Stimulated activated CD8-positive, alpha-beta memory T cell treated with anti-CD3 and anti-CD28 coated beads, Interleukin-4, amount 100 ng/mL, for 4 hours (primary cell): ENCODE measurements around the gene TCF19.

ENCODE experiments used
- DNase-seq, 2 donors: peaks; one replicate each; pipeline ENCODE4 v3.0.0-alpha.2; 2020; ENCODE audit warnings: low read depth in 2 of 2, low spot score in 1 of 2

Gene TCF19

DNA sequence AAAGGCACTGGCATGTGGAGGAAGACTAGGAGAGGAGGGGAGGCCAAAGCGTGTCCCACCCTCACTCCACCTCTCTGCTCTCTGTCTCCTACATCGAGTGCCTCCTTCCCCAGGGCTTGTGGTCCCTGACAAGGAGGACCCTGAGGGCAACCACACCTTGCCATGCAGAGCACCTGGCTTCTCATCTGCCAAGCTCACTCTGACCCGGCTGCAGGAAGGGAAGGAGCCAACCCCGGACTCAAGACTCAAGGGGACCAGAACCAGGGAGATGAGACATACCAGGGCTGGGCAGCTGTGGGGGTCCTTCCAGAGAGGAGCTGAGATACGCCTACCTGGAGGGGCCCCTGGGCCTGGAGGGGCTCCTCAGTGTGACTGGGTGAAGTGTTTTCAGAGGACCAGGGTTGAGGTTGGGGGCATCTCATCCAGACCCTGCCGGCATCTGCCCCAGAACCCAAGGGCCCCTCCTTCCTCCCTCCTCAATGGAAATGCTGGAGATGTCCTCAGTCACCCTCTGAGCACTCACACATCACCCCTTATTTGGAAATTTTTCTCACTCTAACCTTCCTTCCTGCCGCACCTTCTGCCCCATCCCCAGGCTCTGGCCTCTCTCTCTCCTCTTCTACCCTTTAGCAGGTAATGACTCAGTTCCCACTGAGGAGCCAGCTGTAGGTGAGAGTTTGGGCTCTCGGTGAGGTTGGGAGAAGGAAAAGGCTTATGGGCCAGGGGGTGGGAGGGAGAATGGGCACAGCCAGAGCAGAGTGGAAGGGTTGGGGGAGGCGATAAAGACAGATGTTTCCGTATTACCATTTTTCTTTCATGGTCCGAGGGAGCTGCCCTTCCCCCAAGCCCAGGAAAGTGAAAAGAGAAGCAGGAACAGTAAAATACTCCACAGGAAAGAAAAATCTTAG is 44.1 kb downstream of the TCF19 start:
- no peak for DNase-seq

DNA sequence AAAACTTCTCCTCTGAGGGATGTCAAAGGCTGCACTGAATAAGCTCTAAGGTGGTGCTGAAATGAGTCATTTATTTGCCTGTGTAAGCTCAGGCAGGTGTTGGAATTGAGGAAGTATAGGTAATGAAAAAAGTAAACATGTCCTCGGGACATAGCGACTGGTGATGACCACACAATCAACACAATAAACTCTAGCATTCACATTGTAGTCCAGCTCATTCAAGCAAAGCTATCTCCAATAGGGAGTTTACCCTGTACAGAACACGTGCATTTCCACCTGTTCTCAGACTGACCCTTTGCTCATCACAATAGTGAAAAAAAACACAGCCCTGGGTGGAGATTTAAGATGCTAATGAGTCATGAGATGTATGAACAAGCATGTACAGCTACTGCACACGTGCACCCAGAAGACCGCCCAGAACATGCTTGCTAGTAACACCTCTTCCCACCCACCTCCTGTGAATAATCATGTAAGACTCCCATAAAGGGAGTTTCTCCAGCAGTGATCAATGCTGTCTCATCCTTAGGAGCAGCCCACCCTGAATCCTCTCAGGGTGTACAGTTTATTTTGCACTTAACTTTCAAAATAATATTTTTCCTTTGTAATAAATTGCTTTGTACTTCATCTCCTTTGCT is 45.1 kb downstream of the TCF19 start:
- peak in 1 of 2 donors; percentile 25 for DNase-seq

DNA sequence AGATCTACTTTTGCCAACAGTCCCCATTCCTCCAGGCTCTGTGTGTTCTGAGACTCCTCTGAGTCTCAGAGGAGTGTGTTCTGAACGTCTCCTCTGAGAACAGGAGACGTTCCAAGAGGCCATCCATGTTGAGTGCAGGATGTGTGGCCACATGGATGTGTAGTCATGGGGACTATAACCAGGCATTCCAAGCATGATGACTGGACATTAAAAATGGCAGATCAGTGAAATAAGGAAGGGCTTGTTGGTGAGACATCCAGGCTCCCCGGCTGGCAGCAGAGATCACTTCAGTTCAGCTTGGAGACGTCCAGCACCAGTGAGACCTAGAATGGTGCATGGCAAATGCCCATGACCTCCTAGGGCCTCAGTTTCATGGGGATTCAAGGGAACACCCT is 46.4 kb downstream of the TCF19 start:
- no peak for DNase-seq

DNA sequence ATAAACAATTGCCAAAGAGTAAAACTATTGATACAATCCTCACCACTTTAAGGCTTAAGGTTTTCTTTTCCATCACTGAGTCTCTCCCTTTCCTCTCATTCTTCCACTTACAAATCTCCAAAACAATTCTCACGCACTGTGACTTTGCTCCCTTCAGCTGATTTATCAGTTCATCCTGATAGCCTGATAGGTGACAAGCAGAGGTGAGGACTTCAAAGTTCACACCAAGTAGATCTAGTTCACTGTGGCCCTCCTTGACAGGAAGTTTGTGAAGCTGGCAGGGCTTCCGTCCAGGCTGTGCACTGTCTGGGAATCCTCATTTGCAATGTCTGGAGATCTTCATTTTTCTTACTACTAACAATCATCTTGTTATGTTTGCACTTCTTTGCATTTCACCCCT is 47.2 kb downstream of the TCF19 start:
- DNase-seq = no peak

DNA sequence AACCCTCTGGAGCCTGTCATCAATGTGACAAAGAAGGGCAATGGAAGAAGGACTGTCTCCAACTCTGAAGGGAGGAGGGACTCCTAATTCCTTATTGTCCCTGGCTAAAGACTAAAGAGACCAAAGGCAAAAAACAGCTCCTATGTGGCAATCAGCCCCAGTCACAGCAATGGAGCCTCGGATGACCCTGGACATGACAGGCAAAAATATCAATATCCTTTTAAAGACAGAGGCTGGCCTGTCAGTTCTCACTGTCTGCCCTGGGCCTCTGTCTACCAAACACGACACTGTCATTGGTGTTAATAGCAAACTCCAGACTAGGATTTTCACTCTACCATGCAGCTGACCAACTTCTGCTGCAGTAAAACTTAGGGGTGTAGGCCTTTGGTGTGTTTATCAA is 50.1 kb downstream of the TCF19 start:
- DNase-seq = no peak

DNA sequence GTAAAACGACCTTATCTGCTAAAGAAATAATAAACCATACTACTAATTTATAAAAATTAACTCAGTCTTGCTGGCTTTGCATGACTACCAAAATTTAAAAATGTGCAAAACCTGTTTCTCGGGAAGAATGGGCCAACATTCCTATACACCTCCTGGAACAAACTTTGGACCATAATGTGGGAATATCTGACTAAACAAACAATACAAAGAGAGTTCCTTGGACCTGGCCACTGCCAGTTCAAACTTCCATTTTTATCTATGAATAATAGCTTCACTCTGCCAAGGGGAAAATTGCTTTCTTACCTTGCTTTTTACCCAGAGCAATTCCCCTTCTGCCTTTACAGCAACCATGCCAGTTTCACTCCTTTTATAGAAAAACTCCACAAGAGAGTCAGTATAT is 50.7 kb downstream of the TCF19 start:
- DNase-seq = no peak

DNA sequence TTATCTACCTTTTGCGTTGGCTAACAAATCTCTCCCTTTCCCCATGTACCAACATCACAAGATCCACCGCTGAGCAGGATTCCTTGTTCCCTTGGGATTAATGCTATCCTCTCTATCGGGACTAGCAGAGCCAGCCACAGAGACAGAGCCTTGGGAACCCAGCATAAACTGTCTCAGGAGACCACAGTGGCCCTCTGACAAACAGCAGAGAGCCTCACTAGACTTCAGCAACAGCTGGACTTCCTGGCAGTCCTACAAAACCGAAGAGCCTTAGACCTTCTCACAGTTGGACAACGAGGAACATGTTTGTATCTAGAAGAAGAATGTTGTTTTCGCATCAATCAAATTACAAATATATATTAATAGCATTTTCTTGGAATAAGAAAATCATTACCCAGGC is 51.7 kb downstream of the TCF19 start:
- no peak for DNase-seq

DNA sequence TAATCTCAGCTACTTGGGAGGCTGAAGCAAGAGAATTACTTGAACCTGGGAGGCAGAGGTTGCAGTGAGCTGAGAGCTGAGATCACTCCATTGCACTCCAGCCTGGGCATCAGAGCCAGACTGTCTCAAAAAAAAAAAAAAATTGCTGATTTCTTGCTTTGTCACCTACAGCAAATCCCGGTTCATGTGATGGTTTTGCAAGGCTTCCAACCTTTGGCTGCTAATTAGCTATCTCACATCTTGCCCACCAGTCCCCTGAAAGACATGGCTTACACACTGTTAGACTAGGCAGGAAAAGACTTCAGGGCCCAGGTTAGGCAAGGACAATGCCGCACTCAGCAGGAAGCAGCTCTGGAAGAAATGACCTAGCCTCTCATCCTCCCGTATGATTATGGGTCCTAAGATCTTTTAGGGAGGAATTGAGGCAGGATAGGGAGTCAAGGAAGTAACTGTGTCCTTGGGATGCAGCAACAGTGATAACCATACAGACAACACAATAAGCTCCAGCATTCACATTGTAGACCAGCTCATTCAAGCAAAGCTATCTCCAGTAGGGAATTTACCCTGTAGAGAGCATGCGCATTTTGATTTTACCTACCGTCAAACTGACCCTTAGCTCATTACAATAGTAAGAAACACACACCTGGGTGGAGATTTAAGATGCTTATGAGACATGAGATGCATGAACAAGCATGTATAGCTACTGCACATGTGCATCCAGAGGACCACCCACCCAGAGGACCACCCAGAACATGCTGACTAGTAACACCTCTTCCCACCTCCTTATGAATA is 52.5 kb downstream of the TCF19 start:
- DNase-seq = no peak
